H1 (cell line): ENCODE measurements around the gene FBXO45.

ENCODE experiments used
- ATF3 ChIP-seq: IDR thresholded peaks from 2 replicates; pipeline ENCODE4 v1.6.1; 2011; ENCODE audit warnings: low read depth, mild to moderate bottlenecking, low read length; ENCODE audit not compliant: insufficient read depth
- CBX8 ChIP-seq: fragments of 300-800, 300-1000 bp; sonication (generic); IDR thresholded peaks from 2 replicates; pipeline ENCODE4 v1.7.1; 2016; ENCODE audit warnings: low read depth, low read length, borderline replicate concordance
- CHD2 ChIP-seq: IDR thresholded peaks from 2 replicates; pipeline ENCODE4 v1.6.1; 2012; ENCODE audit warnings: low read length, improper control_type of control experiment
- CTCF ChIP-seq, 3 experiments: IDR thresholded peaks; 1 replicate in 2 of 3; 2 replicates in 1 of 3; pipeline versions ENCODE4 v1.5.1 to v1.6.1; 2011; ENCODE audit warnings: low read length in 3 of 3, mild to moderate bottlenecking in 3 of 3, inconsistent platforms in 2 of 3, low read depth in 1 of 3, moderate library complexity in 1 of 3; ENCODE audit not compliant: insufficient read depth in 1 of 3; ENCODE audit errors: control extremely low read depth in 1 of 3
- EP300 ChIP-seq, 2 experiments: IDR thresholded peaks; 1 replicate in 1 of 2; 2 replicates in 1 of 2; pipeline ENCODE4 v1.6.1; 2011 to 2012; ENCODE audit warnings: low read depth in 2 of 2, low read length in 2 of 2, mild to moderate bottlenecking in 2 of 2, borderline replicate concordance in 1 of 2, inconsistent platforms in 1 of 2, moderate library complexity in 1 of 2
- MAFK ChIP-seq: IDR thresholded peaks from 2 replicates; pipeline ENCODE4 v1.6.1; 2012; ENCODE audit warnings: low read depth, mild to moderate bottlenecking, improper control_type of control experiment, low read length
- POLR2A ChIP-seq, 2 experiments: IDR thresholded peaks; 1 replicate in 1 of 2; 2 replicates in 1 of 2; pipeline ENCODE4 v1.6.1; 2011; ENCODE audit warnings: low read depth in 2 of 2, low read length in 2 of 2, mild to moderate bottlenecking in 2 of 2; ENCODE audit errors: control extremely low read depth in 1 of 2
- YY1 ChIP-seq: IDR thresholded peaks from 2 replicates; pipeline ENCODE4 v1.6.1; 2011; ENCODE audit warnings: low read depth, mild to moderate bottlenecking, low read length

DNA sequence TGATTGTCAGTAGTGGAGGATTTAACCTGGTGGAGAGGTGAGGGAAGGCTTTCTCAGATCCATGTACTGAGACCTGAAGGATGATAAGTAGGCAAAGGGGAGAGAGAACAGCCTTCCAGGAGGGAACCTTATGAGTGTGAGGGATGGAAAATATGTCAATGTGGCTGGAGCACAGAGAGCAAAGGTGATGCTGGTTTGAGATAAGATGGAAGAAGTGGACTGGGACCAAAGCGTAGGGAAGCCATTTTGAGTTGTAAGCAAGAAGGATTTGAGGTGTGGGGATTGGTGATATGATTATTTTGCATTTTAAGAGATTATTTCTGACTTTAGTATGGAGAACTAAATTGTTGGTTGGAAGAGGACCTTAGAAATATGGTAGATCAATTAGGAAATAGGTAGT, 3.9 kb downstream of the FBXO45 start:
- TF ChIP-seq EP300 (IDR thresholded peaks at IDR 0.05; ENCODE audit: borderline replicate concordance in 1 of 2, low read depth in 2 of 2, low read length in 2 of 2): no peak
- no peak for TF ChIP-seq ATF3
- TF ChIP-seq CTCF (IDR thresholded peaks at IDR 0.05; ENCODE audit: control extremely low read depth in 1 of 3, insufficient read depth in 1 of 3, low read depth in 1 of 3, low read length in 3 of 3): no peak
- no peak for TF ChIP-seq YY1
- no peak for TF ChIP-seq POLR2A (IDR thresholded peaks at IDR 0.05; ENCODE audit: control extremely low read depth in 1 of 2, low read depth in 2 of 2, low read length in 2 of 2)
- no peak for TF ChIP-seq CHD2
- TF ChIP-seq CBX8: no peak
- TF ChIP-seq MAFK: no peak
